C4-2B (cell line): ENCODE data around the gene PGA5.

Source experiments
- CTCF ChIP-seq: fragments of 450-650 bp; conservative IDR thresholded peaks from 2 replicates; pipeline ENCODE4 v1.5.1; 2017; ENCODE audit warnings: mild to moderate bottlenecking
- ZFX ChIP-seq: fragments of 450-650 bp; IDR thresholded peaks from 2 replicates; pipeline ENCODE4 v1.6.1; 2017

DNA sequence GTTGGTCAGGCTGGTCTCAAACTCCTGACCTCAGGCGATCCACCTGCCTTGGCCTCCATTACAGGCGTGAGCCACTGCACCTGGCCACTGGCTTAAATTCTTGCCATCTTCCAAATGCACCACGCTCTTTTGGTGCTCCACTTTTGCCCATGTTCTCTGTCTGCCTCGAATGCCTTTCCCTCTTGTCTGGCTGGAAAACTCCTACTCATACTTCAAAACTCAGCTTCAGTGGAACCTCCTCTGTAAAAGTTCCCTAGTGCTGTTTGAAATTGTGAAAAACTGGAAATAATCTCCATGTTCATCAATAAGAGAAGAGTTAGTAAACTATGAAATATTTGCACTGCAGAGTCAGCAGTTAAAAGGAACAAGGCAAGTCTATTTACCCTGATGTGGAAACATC, 42.6 kb downstream of the PGA5 start:
- TF ChIP-seq CTCF (no peak), ZFX (no peak)
